Measurements from ENCODE around the gene LRRC55. TPM values are rescaled to one million over a fixed set of nuclear protein-coding genes. Genes with fewer than 3 reads are reported as not detected.

The LRRC55 gene
- total and polyA plus RNA-seq, 2 donors (not counting 3 experiments of a cell fraction or from before 2014, with no cell fraction given): not detected

DNA sequence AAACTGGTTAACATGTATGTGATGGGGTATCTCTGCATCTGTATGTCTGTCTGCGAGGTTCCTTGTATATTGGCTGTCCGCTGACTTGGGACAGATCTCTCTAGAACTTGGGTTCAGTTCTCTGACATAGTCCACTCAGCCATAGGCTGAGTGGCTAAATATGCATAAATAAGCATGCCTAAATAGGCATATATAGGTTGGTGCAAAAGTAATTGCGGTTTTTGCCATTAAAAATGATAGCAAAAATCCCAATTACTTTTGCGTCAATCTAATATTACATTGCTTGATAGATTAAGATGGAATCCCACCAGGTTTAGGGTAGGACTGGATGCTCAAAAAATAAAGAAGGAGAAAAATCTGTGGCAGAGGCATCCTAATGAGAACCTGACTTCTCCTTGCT lies 8.8 kb downstream of the LRRC55 start:
- no peaks in the 10 kb centered on the region for H3K4me1 ChIP-seq (ENCODE audit: control insufficient read depth, extremely low read depth, insufficient read depth, low read length)
- peaks cover 2 to 4% of the 10 kb centered on the region in 2 experiments for H3K27me3 ChIP-seq (ENCODE audit: control insufficient read depth in 2 of 2, insufficient read depth in 2 of 2, low read length in 2 of 2)
- H3K4me3 ChIP-seq (replicated peaks in 1 of 3; ENCODE audit: insufficient read depth in 1 of 3, low read depth in 1 of 3, low read length in 3 of 3): no peak overlapping the region
- H3K9ac ChIP-seq (replicated peaks; ENCODE audit: extremely low read depth, insufficient read depth, low read length): no peak overlapping the region
- no peak for FAIRE-seq
- H2AFZ ChIP-seq (ENCODE audit: low read depth, low read length): no peak overlapping the region
- no TSS peak for BruUV-seq (replicated peaks)
- H3K36me3 ChIP-seq (ENCODE audit: control insufficient read depth in 2 of 2, extremely low read depth in 1 of 2, insufficient read depth in 2 of 2, low read length in 2 of 2): no peaks in the 10 kb centered on the region
- H3K9me1 ChIP-seq (replicated peaks; ENCODE audit: control insufficient read depth, extremely low read depth, insufficient read depth, low read length): no peaks in the 10 kb centered on the region
- CTCF ChIA-PET: no interaction called here
- no peaks in the 10 kb centered on the region for H3K9me3 ChIP-seq (replicated peaks; ENCODE audit: control insufficient read depth, insufficient read depth, low read length)
- dilution Hi-C loops (cut with MboI; ENCODE audit: extremely low pct_ligation_motif_present, low sequenced_read_pairs): no loop called here
- no peaks in the 10 kb centered on the region for H3K79me2 ChIP-seq (ENCODE audit: control insufficient read depth, insufficient read depth, low read length)
- no peaks in the 10 kb centered on the region for H4K20me1 ChIP-seq (replicated peaks; ENCODE audit: control insufficient read depth, extremely low read depth, insufficient read depth, low read length)
- TF ChIP-seq GATA2 (IDR thresholded peaks at IDR 0.05; ENCODE audit: insufficient read depth, insufficient read length, low read depth, low read length) (no peak), JUN (IDR thresholded peaks at IDR 0.05; ENCODE audit: borderline replicate concordance, insufficient read depth, insufficient read length, low read depth) (no peak), FOS (IDR thresholded peaks at IDR 0.05; ENCODE audit: borderline replicate concordance, insufficient read depth, low read length) (no peak), POLR2A (IDR thresholded peaks at IDR 0.05; ENCODE audit: low read depth, low read length) (no peak), EZH2 (IDR thresholded peaks at IDR 0.05; ENCODE audit: borderline replicate concordance, low read depth, low read length, severe bottlenecking) (no peak), POLR2AphosphoS5 (IDR thresholded peaks at IDR 0.05; ENCODE audit: insufficient read depth, low read depth, low read length) (no peak)
- TF ChIP-seq, protein P1, sequence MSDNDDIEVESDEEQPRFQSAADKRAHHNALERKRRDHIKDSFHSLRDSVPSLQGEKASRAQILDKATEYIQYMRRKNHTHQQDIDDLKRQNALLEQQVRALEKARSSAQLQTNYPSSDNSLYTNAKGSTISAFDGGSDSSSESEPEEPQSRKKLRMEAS (IDR thresholded peaks at IDR 0.05; ENCODE audit: insufficient read depth, insufficient read length): no peak
- TF ChIP-seq, protein P2, sequence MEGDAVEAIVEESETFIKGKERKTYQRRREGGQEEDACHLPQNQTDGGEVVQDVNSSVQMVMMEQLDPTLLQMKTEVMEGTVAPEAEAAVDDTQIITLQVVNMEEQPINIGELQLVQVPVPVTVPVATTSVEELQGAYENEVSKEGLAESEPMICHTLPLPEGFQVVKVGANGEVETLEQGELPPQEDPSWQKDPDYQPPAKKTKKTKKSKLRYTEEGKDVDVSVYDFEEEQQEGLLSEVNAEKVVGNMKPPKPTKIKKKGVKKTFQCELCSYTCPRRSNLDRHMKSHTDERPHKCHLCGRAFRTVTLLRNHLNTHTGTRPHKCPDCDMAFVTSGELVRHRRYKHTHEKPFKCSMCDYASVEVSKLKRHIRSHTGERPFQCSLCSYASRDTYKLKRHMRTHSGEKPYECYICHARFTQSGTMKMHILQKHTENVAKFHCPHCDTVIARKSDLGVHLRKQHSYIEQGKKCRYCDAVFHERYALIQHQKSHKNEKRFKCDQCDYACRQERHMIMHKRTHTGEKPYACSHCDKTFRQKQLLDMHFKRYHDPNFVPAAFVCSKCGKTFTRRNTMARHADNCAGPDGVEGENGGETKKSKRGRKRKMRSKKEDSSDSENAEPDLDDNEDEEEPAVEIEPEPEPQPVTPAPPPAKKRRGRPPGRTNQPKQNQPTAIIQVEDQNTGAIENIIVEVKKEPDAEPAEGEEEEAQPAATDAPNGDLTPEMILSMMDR (IDR thresholded peaks at IDR 0.05; ENCODE audit: extremely low read depth in 1 of 2, insufficient read depth in 1 of 2, low read depth in 1 of 2, low read length in 2 of 2): no peak
- H3K4me2 ChIP-seq (ENCODE audit: insufficient read depth, low read length): no peak overlapping the region
- H3K27ac ChIP-seq (ENCODE audit: insufficient read depth, low read depth, low read length): no peak overlapping the region
- intact Hi-C loops (cut with micrococcal nuclease): no loop called here
- DNase-seq (ENCODE audit: low read depth, low spot score): no peak
- POLR2A ChIA-PET: no interaction called here

All from endothelial cell of umbilical vein (primary cell).